Subcutaneous adipose tissue (tissue), 4 donors: ENCODE results near the gene COX7B2. TPM values are rescaled to one million over a fixed set of nuclear protein-coding genes. Genes with fewer than 3 reads are reported as not detected.

ENCODE experiments used
- total RNA-seq, 4 donors: library from RNA; depleted of rRNA; stranded (reverse); fragments of >200 nt; gene quantifications; one replicate each; pipeline ENCODE4 v1.1.0, GENCODE V29; 2016
- TF ChIP-seq, protein P1 (sequence below): fragments of 450-650 bp; IDR thresholded peaks from one replicate; pipeline ENCODE4 v1.5.1; 2016; ENCODE audit warnings: low read depth, mild to moderate bottlenecking, control low read depth, antibody characterized with exemption, moderate library complexity

COX7B2 gene
- total RNA-seq, 4 donors from 2014 or later: not detected

DNA sequence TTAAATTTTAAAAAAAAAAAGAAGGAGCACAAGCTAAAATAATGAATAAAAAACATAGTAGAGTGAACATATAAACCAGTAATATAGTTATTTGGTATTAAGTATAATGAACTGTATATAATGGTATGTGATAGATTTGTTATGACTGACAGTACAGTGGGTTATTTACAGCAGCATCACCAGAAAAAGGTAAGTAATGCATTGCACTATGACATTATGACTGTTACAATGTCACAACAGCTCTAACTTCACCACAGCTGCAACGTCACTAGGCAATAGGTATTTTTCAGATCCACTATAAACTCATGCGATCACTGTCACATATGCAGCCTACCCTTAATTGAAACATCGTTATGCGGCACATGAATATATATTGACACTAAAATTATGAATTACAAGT lies 72.5 kb downstream of the COX7B2 start:
- TF ChIP-seq, protein P1, sequence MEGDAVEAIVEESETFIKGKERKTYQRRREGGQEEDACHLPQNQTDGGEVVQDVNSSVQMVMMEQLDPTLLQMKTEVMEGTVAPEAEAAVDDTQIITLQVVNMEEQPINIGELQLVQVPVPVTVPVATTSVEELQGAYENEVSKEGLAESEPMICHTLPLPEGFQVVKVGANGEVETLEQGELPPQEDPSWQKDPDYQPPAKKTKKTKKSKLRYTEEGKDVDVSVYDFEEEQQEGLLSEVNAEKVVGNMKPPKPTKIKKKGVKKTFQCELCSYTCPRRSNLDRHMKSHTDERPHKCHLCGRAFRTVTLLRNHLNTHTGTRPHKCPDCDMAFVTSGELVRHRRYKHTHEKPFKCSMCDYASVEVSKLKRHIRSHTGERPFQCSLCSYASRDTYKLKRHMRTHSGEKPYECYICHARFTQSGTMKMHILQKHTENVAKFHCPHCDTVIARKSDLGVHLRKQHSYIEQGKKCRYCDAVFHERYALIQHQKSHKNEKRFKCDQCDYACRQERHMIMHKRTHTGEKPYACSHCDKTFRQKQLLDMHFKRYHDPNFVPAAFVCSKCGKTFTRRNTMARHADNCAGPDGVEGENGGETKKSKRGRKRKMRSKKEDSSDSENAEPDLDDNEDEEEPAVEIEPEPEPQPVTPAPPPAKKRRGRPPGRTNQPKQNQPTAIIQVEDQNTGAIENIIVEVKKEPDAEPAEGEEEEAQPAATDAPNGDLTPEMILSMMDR: no peak

GRCh38 chr4:46830971-46831454 lies 78.0 kb downstream of the COX7B2 start:
- TF ChIP-seq, protein P1: no peak

- TF ChIP-seq, protein P1: no peak
Observed at GRCh38 chr4:46820154-46820553, 88.9 kb downstream of the COX7B2 start.

- TF ChIP-seq, protein P1: no peak
Observed at GRCh38 chr4:46819095-46819494, 90.0 kb downstream of the COX7B2 start.

- TF ChIP-seq, protein P1: no peak
Observed at GRCh38 chr4:46818604-46819003, 90.4 kb downstream of the COX7B2 start.

GRCh38 chr4:46817806-46818205 lies 91.2 kb downstream of the COX7B2 start:
- TF ChIP-seq, protein P1: no peak

- TF ChIP-seq, protein P1: no peak
Observed at GRCh38 chr4:46804781-46805413, 104.1 kb downstream of the COX7B2 start.
